Measurements from ENCODE around the gene GARIN5A. TPM values are rescaled to one million over a fixed set of nuclear protein-coding genes. Genes with fewer than 3 reads are reported as not detected.

The GARIN5A gene
- total and polyA plus RNA-seq, 2 experiments from 2014 or later: 13.3 to 25.0 TPM

DNA sequence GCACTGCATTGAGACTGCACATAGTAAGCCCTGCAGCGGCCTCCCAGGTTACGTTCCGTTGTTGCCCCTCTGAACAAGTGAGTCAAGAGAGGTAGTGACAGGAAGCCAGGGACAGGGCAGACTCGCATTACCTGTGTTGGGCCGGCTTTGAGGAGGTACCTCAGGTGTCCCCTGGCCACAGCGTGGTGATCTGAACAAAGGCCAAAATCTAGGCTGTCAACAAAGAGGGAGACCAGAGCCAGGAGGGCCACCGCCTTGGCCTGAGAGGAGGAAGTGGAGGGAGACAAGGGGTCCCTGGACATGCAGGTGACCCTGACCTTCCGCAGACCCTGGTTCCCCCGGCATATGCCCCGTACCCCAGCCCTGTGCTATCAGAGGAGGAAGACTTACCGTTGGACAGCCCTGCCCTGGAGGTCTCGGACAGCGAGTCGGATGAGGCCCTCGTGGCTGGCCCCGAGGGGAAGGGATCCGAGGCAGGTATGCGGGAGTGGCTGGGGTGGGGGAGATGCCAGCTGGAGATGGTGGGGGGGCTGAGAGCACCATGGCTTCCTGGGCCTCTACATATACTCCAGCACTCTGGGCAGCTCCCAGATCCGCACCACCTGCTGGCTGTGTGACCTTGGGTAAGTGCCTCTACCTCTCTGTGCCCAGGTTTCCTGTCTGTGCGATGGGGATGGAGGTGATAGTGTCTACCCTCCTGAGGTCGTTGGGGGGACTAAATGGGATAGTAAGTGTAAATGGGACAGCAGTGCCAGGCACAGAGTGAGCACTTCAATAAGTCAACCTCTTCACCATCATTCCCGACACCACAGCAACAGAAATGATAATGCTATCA is 53.2 kb downstream of the GARIN5A start:
- no peak for DNase-seq (ENCODE audit: low spot score)
- H4K20me1 ChIP-seq (replicated peaks; ENCODE audit: insufficient read depth): no peaks in the 10 kb centered on the region; the same call in 1 of the 2 replicates
- no peak overlapping the region for H3K27ac Mint-ChIP-seq
- peaks cover 10% of the 10 kb centered on the region; the same call in 1 of the 2 replicates for H3K4me1 ChIP-seq (ENCODE audit: insufficient read depth)
- TF ChIP-seq, protein P1, sequence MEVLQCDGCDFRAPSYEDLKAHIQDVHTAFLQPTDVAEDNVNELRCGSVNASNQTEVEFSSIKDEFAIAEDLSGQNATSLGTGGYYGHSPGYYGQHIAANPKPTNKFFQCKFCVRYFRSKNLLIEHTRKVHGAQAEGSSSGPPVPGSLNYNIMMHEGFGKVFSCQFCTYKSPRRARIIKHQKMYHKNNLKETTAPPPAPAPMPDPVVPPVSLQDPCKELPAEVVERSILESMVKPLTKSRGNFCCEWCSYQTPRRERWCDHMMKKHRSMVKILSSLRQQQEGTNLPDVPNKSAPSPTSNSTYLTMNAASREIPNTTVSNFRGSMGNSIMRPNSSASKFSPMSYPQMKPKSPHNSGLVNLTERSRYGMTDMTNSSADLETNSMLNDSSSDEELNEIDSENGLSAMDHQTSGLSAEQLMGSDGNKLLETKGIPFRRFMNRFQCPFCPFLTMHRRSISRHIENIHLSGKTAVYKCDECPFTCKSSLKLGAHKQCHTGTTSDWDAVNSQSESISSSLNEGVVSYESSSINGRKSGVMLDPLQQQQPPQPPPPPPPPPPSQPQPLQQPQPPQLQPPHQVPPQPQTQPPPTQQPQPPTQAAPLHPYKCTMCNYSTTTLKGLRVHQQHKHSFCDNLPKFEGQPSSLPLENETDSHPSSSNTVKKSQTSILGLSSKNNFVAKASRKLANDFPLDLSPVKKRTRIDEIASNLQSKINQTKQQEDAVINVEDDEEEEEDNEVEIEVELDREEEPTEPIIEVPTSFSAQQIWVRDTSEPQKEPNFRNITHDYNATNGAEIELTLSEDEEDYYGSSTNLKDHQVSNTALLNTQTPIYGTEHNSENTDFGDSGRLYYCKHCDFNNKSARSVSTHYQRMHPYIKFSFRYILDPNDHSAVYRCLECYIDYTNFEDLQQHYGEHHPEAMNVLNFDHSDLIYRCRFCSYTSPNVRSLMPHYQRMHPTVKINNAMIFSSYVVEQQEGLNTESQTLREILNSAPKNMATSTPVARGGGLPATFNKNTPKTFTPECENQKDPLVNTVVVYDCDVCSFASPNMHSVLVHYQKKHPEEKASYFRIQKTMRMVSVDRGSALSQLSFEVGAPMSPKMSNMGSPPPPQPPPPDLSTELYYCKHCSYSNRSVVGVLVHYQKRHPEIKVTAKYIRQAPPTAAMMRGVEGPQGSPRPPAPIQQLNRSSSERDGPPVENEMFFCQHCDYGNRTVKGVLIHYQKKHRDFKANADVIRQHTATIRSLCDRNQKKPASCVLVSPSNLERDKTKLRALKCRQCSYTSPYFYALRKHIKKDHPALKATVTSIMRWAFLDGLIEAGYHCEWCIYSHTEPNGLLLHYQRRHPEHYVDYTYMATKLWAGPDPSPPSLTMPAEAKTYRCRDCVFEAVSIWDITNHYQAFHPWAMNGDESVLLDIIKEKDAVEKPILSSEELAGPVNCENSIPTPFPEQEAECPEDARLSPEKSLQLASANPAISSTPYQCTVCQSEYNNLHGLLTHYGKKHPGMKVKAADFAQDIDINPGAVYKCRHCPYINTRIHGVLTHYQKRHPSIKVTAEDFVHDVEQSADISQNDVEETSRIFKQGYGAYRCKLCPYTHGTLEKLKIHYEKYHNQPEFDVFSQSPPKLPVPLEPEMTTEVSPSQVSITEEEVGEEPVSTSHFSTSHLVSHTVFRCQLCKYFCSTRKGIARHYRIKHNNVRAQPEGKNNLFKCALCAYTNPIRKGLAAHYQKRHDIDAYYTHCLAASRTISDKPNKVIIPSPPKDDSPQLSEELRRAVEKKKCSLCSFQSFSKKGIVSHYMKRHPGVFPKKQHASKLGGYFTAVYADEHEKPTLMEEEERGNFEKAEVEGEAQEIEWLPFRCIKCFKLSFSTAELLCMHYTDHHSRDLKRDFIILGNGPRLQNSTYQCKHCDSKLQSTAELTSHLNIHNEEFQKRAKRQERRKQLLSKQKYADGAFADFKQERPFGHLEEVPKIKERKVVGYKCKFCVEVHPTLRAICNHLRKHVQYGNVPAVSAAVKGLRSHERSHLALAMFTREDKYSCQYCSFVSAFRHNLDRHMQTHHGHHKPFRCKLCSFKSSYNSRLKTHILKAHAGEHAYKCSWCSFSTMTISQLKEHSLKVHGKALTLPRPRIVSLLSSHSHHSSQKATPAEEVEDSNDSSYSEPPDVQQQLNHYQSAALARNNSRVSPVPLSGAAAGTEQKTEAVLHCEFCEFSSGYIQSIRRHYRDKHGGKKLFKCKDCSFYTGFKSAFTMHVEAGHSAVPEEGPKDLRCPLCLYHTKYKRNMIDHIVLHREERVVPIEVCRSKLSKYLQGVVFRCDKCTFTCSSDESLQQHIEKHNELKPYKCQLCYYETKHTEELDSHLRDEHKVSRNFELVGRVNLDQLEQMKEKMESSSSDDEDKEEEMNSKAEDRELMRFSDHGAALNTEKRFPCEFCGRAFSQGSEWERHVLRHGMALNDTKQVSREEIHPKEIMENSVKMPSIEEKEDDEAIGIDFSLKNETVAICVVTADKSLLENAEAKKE (CRISPR knock-in tag; IDR thresholded peaks at IDR 0.05): no peak
- no peak for TF ChIP-seq POLR2AphosphoS5 (IDR thresholded peaks at IDR 0.05; ENCODE audit: low read depth)
- H3K36me3 Mint-ChIP-seq (ENCODE audit: low read depth): peaks cover 24% of the 10 kb centered on the region
- peaks cover 16% of the 10 kb centered on the region; the same call in 1 of the 2 replicates for H3F3A ChIP-seq (replicated peaks; ENCODE audit: low read depth)
- peaks cover 17% of the 10 kb centered on the region for H3K4me1 Mint-ChIP-seq
- H3K4me3 ChIP-seq: no peak overlapping the region
- H3K79me2 ChIP-seq (replicated peaks; ENCODE audit: insufficient read depth): peaks cover 6% of the 10 kb centered on the region; the same call in 1 of the 2 replicates
- H3K9me2 ChIP-seq (ENCODE audit: insufficient read depth): no peaks in the 10 kb centered on the region
- no peak overlapping the region for H3K4me2 ChIP-seq
- H3K27ac ChIP-seq (ENCODE audit: low read depth): no peak overlapping the region
- peaks cover 6% of the 10 kb centered on the region for H3K27me3 Mint-ChIP-seq (ENCODE audit: insufficient read depth, low read depth, poor library complexity)
- no peaks in the 10 kb centered on the region for H3K36me3 ChIP-seq (ENCODE audit: insufficient read depth)
- peaks cover 3% of the 10 kb centered on the region; the same call in 2 of the 3 replicates for H3K9me3 Mint-ChIP-seq
- H2AFZ ChIP-seq: no peak overlapping the region
- no peak overlapping the region for H3K4me3 Mint-ChIP-seq
- ATAC-seq: no peak
- H3K27me3 ChIP-seq (ENCODE audit: insufficient read depth): peaks cover 3% of the 10 kb centered on the region; the same call in 1 of the 2 replicates
